ENCODE data around the gene ETV3. TPM values are rescaled to one million over a fixed set of nuclear protein-coding genes. Genes with fewer than 3 reads are reported as not detected.

Gene ETV3
- total RNA-seq, 1 experiment from 2014 or later = 12.0 TPM

GRCh38 chr1:157162345-157162744, 24.1 kb upstream of the ETV3 start:
- no peak for DNase-seq (ENCODE audit: low read depth)

DNA sequence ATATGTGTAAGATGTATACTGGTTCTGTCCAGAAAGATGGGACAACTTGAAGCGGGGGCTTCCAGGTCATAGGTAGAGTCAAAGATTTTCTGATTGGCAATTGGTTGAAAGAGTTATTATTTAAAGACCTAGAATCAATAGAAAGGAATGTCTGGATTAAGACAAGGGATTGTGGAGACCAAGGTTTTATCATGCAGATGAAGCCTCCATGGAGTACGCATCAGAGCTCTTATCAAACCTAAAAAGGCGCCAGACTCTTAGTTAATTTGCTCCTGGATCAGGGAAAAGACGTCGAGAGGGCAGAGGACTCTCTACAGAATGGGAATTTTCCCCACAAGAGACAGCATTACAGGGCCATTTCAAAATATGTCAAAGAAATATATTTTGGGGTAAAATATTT, 23.7 kb upstream of the ETV3 start:
- DNase-seq (ENCODE audit: low read depth) = no peak

DNA sequence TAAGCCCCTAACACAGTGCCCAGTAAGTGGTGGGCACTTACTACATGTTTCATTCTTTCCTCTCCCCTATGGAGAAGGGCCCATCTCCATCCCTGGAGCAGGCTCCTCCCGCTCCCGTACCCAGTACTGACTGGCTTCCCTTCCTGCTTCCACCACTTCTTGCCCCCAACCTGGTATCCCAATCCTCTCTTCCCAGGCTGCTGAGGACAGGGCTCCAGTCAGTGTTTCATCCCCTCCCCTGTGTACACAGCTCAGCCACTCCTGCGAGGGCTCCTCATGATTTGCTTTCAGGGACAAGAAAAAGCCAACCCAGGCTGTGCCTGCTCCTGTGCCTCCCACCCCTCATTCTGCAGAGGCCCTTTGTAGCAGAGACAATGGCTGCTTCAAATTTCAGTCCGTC, 20.8 kb upstream of the ETV3 start:
- no peak for DNase-seq (ENCODE audit: low read depth)

GRCh38 chr1:157157501-157158190, 19.5 kb upstream of the ETV3 start:
- DNase-seq (ENCODE audit: low read depth) = no peak

DNA sequence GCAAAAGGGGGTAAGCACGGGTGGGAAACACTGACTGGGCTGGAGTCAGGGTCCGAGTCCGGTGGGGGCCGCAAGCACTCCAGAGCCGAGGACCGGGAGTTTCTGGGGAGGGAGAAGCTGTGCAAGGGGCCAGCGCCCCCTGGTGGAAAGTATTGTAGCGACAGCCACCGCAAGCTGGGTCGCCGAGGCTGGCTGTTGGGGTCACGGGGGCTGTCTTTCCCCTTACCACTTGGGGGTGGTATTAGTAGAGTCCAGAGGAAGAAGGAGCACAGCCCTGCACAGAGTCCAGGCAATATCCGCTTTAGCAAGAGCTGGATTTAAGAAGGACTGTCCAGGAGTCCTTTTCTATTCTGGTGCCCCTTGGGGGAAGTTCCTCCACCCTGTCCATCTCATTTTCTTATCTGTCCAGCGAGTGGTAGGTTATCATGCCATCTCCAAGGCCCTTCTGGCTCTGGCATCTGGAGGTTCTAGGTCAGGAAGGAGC, 17.9 kb upstream of the ETV3 start:
- DNase-seq (ENCODE audit: low read depth) = peak; percentile 70

DNA sequence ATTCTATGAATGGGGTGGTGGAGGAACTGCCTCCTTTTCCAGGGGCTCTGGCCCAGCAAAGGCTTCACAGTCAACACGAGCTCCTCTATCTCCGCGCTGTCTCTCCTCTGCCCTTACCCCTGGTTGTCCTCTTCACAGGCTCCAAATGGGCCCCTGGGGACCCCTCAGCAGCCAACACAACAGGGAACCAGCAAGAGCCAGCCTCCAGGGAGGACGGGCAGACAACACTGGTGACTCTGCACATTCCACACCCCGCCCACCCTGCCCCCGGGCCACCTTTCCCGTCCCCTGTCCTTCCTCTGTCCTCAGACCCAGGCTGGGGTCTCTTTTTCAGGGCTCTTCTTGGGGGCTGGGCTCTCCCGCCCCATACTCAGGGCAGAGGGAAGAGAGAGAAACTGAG, 17.5 kb upstream of the ETV3 start:
- DNase-seq (ENCODE audit: low read depth) = no peak

DNA sequence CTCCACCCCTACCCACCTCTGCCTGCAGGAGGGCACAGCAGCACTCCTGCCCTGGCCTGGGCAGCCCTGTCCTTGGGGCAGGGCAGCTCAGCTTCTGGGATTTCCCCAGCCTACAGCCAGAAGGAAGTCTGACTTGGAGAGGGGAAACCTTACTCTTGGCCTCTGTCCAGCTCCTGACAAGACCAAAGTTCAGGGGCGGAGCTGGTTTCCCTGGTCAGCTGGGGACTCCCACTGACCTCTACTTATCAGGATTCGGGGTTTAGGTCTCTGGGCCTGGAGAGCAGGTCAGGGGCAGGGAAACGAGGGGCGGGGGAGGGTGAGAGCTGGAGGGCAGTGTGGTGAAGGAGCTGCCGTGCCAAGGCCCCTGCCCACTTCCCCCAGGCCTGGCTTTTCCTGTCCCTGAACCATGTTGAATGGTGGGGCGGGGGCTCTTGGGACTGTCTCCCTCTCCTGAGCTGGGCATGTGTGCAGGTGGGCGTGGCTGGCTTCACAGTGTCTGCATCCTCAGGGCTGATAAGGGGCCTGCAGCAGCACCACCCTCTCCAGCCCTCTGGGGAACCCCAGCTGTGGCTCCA, 16.8 kb upstream of the ETV3 start:
- DNase-seq (ENCODE audit: low read depth) = peak; percentile 35

- no peak for DNase-seq (ENCODE audit: low read depth)
Measured at GRCh38 chr1:157154291-157154690, 16.1 kb upstream of the ETV3 start.

- DNase-seq (ENCODE audit: low read depth) = no peak
Measured at GRCh38 chr1:157153746-157154145, 15.6 kb upstream of the ETV3 start.

DNA sequence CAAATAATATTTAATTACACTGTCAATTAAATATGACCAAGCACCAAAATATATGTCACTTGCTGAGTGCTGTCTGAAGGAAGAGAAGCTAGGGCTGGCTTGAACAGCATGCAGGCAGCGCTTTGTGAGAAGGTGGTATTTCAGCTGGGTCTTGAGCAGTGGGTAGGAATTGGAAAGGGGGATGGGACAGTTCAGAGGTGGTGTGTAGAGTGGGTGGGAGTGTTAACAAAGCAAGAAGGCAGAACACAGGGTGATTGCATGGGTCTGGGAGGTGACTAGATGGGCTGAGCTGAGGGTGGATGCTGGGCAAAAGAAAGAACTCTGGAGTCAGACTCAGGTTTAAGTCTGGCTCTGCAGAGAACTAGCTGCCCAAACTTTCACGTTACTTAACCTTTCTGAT, 14.3 kb upstream of the ETV3 start:
- DNase-seq (ENCODE audit: low read depth) = no peak

DNA sequence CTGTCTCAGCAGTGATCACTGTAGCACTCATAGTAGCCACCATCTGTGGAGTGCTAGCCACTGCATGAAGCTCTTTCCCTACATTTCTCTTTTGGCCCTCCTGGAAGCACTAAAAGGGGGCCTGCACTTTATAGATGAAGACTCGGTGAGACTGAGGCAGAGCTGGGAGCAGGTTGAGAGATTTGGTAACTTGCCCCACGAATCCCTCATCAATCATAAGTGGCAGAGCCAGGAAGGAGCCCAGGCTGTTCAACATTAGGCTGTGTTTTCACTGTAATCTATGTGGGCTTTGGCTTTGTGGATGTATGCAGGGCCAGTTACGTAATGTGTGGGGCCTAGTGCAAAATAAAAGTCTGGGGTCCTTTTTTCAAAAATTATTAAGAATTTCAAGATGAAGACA, 13.3 kb upstream of the ETV3 start:
- no peak for DNase-seq (ENCODE audit: low read depth)

- DNase-seq (ENCODE audit: low read depth) = no peak
Measured at GRCh38 chr1:157151073-157151472, 12.9 kb upstream of the ETV3 start.

- DNase-seq (ENCODE audit: low read depth) = no peak
Measured at GRCh38 chr1:157150631-157151030, 12.4 kb upstream of the ETV3 start.

- DNase-seq (ENCODE audit: low read depth) = peak; percentile 26
Measured at GRCh38 chr1:157147906-157148700, 9.9 kb upstream of the ETV3 start.

- no peak for DNase-seq (ENCODE audit: low read depth)
Measured at GRCh38 chr1:157147037-157147436, 8.8 kb upstream of the ETV3 start.

GRCh38 chr1:157146244-157146643, 8.0 kb upstream of the ETV3 start:
- no peak for DNase-seq (ENCODE audit: low read depth)

GRCh38 chr1:157145076-157145475, 6.9 kb upstream of the ETV3 start:
- peak; percentile 52 for DNase-seq (ENCODE audit: low read depth)

- no peak for DNase-seq (ENCODE audit: low read depth)
Measured at GRCh38 chr1:157144509-157144908, 6.3 kb upstream of the ETV3 start.

DNA sequence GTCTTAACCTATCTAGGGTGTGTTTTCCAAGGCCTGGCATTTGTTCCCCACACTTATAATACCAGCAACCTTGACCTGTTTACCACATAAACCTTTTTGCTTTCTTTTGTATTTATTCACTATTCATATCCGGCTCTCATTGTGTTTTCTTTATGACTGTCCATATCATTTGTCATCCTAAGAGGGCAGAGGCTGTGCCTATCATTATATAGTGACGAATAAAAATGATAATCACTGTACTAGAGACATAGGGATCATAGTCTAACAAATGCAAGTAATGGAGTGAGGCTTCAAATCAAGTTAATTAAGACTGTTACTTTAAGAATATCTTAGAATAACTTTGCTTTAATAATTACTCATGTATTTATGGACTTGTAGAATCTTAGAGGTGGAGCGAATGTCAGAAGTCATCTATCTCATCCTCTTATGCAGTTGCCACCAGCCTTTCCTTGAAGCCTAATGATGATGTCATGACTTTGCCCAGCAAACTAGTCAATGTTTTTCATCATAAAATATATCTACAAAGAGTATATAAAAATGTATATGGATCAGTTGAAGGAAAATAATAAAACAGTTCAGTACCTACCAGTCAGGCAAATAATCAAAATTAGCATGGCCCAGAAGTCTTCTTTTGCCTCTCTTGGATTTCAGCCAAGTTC, 4.7 kb upstream of the ETV3 start:
- no peak for DNase-seq (ENCODE audit: low read depth)

GRCh38 chr1:157142201-157142600, 4.0 kb upstream of the ETV3 start:
- no peak for DNase-seq (ENCODE audit: low read depth)

DNA sequence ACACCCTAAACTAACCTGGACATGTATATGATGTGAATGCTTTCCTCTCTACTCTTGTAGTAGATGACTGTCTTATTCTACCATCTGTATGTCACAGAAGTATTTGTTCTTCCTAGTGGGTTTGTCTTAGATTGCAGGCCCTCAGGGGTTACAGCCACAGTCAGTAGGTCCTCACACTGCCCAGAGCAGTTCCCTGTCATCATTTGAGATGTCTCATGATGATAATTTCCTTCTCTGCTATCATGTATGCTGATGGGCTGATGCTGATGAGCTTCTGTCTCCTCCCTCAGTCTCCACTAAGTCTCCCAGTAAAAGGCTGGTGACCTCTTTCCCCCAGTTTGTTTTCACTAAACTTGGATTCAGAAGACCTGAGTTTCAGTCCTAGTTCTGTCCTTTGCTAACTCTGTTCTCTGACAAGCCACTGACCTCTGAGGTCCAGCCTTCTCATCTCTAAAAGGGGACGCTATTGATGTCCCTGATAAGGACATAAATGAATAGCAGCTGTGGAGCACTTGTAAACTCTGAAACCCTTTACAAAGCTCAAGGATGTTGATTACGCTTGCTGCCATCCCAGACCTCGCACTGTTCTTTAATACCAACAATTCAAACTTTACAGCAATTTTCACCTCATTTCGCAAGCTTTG, 3.1 kb upstream of the ETV3 start:
- no peak for DNase-seq (ENCODE audit: low read depth)

Measured in HT1080 (cell line).